ENCODE results near the gene SLC35F2.

GRCh38 chr11:107825875-107826274 is 32.7 kb downstream of the SLC35F2 start:
- TF ChIP-seq POLR2A (IDR thresholded peaks at IDR 0.05), result no peak
- no peak for TF ChIP-seq CTCF (IDR thresholded peaks at IDR 0.05 in 8 of 11, conservative IDR thresholded peaks at IDR 0.05 in 3 of 11)
